Kidney capillary endothelial cell (primary cell): ENCODE results near the gene PSMG4.

Experiments
- DNase-seq: peaks from one replicate; pipeline ENCODE4 v3.0.0-alpha.2; 2018; ENCODE audit warnings: low spot score

The PSMG4 gene

GRCh38 chr6:3276174-3277167, 17.7 kb downstream of the PSMG4 start:
- no peak for DNase-seq

GRCh38 chr6:3277251-3277650, 18.5 kb downstream of the PSMG4 start:
- no peak for DNase-seq

GRCh38 chr6:3277851-3278416, 19.2 kb downstream of the PSMG4 start:
- no peak for DNase-seq

- no peak for DNase-seq
These were observed 19.9 kb downstream of the PSMG4 start for GRCh38 chr6:3278691-3279090.

- no peak for DNase-seq
These were observed 21.3 kb downstream of the PSMG4 start for GRCh38 chr6:3280091-3280490.

GRCh38 chr6:3280866-3281465, 22.2 kb downstream of the PSMG4 start:
- no peak for DNase-seq

- peak; percentile 86 for DNase-seq
These were observed 23.1 kb downstream of the PSMG4 start for GRCh38 chr6:3281631-3282475.

GRCh38 chr6:3282476-3283236, 23.9 kb downstream of the PSMG4 start:
- DNase-seq = no peak

- DNase-seq = no peak
These were observed 24.5 kb downstream of the PSMG4 start for GRCh38 chr6:3283241-3283640.

- no peak for DNase-seq
These were observed 25.1 kb downstream of the PSMG4 start for GRCh38 chr6:3283641-3284435.

GRCh38 chr6:3284436-3284876, 25.7 kb downstream of the PSMG4 start:
- DNase-seq = no peak

GRCh38 chr6:3285049-3285639, 26.4 kb downstream of the PSMG4 start:
- DNase-seq = no peak

GRCh38 chr6:3285732-3286131, 27.0 kb downstream of the PSMG4 start:
- DNase-seq = no peak

GRCh38 chr6:3286641-3287171, 28.0 kb downstream of the PSMG4 start:
- no peak for DNase-seq

GRCh38 chr6:3287308-3287707, 28.6 kb downstream of the PSMG4 start:
- DNase-seq = no peak

- no peak for DNase-seq
These were observed 29.4 kb downstream of the PSMG4 start for GRCh38 chr6:3287976-3288707.

- no peak for DNase-seq
These were observed 30.2 kb downstream of the PSMG4 start for GRCh38 chr6:3288711-3289663.

- no peak for DNase-seq
These were observed 30.9 kb downstream of the PSMG4 start for GRCh38 chr6:3289664-3290055.
